D341Med (cell line): ENCODE measurements around the gene MUTYH.
"Not testable (repeated sequence)": the region's sequence is repeated elsewhere in the genome, so short reads cannot be mapped to it uniquely, and the experiment has no call there.

Experiments
- DNase-seq: peaks from one replicate; pipeline ENCODE4 v3.0.0; 2012; ENCODE audit warnings: low spot score

MUTYH gene

GRCh38 chr1:45339789-45340558, at the start of gene MUTYH, which contains the start of gene TOE1:
Gene MUTYH (minus strand): TSS chr1:45340440. CDS start chr1:45334505, 5,935 bp downstream.
Gene TOE1 (plus strand): TSS chr1:45340170. CDS start chr1:45340253, 83 bp downstream.
- peak; percentile 96 for DNase-seq

GRCh38 chr1:45386219-45386618, 46.0 kb upstream of the MUTYH start:
- no peak for DNase-seq

GRCh38 chr1:45385302-45385701, 45.1 kb upstream of the MUTYH start:
- DNase-seq, result no peak

GRCh38 chr1:45384213-45384612, 44.0 kb upstream of the MUTYH start:
- DNase-seq, result not testable (repeated sequence)

GRCh38 chr1:45383191-45383590, 43.0 kb upstream of the MUTYH start:
- DNase-seq, result no peak

- DNase-seq, result no peak
Observed at GRCh38 chr1:45381243-45381642, 41.0 kb upstream of the MUTYH start.

GRCh38 chr1:45380730-45381129, 40.5 kb upstream of the MUTYH start:
- DNase-seq, result no peak

GRCh38 chr1:45380125-45380524, 39.9 kb upstream of the MUTYH start:
- DNase-seq, result no peak

- DNase-seq, result no peak
Observed at GRCh38 chr1:45379524-45379923, 39.3 kb upstream of the MUTYH start.

GRCh38 chr1:45378184-45378583, 37.9 kb upstream of the MUTYH start:
- DNase-seq, result no peak

- DNase-seq, result no peak
Observed at GRCh38 chr1:45375104-45376090, 35.2 kb upstream of the MUTYH start.

GRCh38 chr1:45373573-45373972, 33.3 kb upstream of the MUTYH start:
- DNase-seq, result no peak

GRCh38 chr1:45370575-45370974, 30.3 kb upstream of the MUTYH start:
- DNase-seq, result no peak

GRCh38 chr1:45365051-45365450, 24.8 kb upstream of the MUTYH start:
- DNase-seq, result no peak

GRCh38 chr1:45364294-45364693, 24.1 kb upstream of the MUTYH start:
- DNase-seq, result no peak

GRCh38 chr1:45360981-45361380, 20.7 kb upstream of the MUTYH start:
- DNase-seq, result not testable (repeated sequence)

GRCh38 chr1:45359882-45360513, 19.8 kb upstream of the MUTYH start:
- peak; percentile 59 for DNase-seq

- DNase-seq, result no peak
Observed at GRCh38 chr1:45356186-45356585, 15.9 kb upstream of the MUTYH start.

- DNase-seq, result no peak
Observed at GRCh38 chr1:45355683-45356082, 15.4 kb upstream of the MUTYH start.

GRCh38 chr1:45354838-45355237, 14.6 kb upstream of the MUTYH start:
- no peak for DNase-seq

- no peak for DNase-seq
Observed at GRCh38 chr1:45353685-45354084, 13.4 kb upstream of the MUTYH start.

GRCh38 chr1:45351508-45351907, 11.3 kb upstream of the MUTYH start:
- DNase-seq, result no peak
